Activated T-helper 9 cell treated with anti-CD3 and anti-CD28 coated beads, Interleukin-2, amount 50 U/mL, for 16 hours (primary cell): ENCODE results near the gene LEO1.

Experiments
- DNase-seq: peaks from one replicate; pipeline ENCODE4 v3.0.0-alpha.2; 2020; ENCODE audit warnings: low read depth

LEO1 gene

DNA sequence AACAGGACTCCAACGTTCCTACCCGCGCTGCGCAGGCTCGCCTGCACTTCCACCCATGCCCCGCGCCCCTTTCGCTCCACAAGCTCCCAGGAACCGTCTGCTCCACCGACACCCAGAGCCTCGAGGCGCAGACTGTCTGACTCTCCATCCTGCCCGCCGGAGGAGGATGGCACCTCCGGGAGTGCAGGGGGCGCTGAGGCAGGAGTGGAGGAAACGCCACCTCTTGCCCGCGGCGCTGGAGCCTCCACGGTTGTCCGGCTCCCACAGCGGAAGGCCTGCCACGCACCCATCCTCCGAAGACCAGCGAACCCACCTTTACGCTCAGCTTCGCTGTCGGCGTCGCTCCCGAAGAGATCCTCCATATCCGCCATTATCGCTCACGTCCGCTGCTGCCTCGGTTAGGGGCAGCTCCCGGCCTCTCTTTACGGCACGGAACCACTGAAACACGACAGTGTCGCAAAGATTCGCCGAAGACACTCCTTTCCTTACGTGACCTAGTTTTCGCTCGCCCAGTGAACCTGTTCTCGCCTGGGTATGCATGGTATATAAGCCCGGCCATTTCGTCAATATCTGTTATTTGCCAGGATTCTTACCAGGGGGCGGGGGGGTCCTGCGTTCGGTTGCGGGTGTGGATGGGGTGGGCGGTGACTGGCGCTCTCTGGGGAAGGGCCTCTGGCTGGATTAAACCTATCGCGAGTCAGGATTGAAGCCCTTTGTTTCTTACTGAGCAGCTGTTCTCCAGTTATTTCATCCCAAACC is at the start of gene LEO1:
LEO1 (minus strand) TSS at position 404 of the 759 bp plus-strand sequence; CDS start at position 371, 33 bp downstream.
- DNase-seq = peak; percentile 81

- peak; percentile 52 for DNase-seq
Observed at GRCh38 chr15:52021128-52021671, 49.6 kb upstream of the LEO1 start.

- DNase-seq = no peak
Observed at GRCh38 chr15:52020221-52021085, 48.9 kb upstream of the LEO1 start.

- peak; percentile 61 for DNase-seq
Observed at GRCh38 chr15:52019394-52020220, 48.0 kb upstream of the LEO1 start.

DNA sequence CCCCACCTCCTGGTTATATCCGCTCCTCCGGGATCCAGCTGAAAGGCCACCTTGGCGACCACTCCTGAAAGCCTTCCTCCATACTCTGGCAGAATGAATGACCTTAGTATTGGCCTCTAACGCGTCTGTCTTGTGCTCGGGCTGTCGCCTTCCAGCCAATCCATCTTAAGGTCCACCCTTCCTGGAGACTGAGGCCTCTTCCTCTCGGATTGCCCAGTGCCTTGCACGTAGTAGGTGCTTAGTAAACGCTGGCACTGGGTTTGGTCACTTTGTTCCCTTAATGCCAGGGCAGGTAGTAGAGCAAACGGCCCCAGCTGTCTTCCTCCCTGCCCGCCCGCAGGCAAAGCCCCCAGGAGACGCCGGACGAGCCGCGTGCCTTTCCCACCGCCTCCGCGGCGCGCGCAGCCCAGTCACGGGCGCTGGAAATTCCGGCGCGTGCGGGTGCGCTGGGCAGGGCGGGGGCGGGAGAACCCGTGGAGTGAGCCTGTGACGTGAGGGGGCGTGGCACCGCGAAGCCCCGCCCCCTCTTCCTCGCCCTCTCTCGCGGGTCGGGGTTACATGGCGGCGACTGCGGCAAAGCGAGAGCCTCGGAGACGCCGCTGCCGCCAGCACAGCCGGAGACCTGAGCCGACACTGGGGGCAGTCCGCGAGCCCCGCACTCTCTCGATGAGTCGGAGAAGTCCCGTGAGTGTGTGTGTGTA is 47.3 kb upstream of the LEO1 start, which contains the start of gene MAPK6:
MAPK6 (plus strand) TSS at position 527 of the 701 bp plus-strand sequence. CDS start 27,242 bp downstream, outside the sequence.
- DNase-seq = peak; percentile 92

GRCh38 chr15:52018244-52018643 is 46.7 kb upstream of the LEO1 start:
- DNase-seq = no peak

GRCh38 chr15:52016316-52016715 is 44.7 kb upstream of the LEO1 start:
- no peak for DNase-seq

- no peak for DNase-seq
Observed at GRCh38 chr15:52014616-52015015, 43.0 kb upstream of the LEO1 start.

DNA sequence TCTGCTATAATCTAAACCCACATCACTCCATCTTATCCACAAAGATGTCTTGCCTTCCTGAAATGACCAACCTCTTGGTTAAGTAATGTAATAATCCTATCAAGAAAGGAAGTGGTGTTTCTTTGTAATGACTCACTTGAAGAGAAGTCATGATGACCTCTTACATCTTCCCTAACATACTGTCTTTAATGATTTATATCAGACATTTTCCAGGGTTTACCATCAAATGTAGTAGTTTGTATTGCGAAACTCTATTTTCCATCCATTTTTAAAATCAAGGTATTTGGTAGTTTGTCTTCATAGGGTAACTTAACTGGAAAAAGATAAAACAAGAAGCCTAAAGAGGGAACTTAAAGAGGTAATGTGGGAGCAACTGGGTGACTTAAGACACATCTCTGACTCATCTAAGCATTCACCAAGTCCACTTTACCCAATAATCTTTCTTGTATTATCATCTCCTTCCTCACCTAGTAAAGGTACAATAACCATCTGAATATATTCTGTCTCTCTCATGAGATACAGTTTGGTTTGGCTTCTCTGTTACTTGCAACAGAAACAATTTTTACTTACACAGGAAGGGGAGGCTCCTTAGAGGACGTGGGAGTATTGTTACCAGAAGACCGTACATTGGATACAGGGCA is 41.7 kb upstream of the LEO1 start:
- no peak for DNase-seq

- no peak for DNase-seq
Observed at GRCh38 chr15:52012210-52012609, 40.6 kb upstream of the LEO1 start.

DNA sequence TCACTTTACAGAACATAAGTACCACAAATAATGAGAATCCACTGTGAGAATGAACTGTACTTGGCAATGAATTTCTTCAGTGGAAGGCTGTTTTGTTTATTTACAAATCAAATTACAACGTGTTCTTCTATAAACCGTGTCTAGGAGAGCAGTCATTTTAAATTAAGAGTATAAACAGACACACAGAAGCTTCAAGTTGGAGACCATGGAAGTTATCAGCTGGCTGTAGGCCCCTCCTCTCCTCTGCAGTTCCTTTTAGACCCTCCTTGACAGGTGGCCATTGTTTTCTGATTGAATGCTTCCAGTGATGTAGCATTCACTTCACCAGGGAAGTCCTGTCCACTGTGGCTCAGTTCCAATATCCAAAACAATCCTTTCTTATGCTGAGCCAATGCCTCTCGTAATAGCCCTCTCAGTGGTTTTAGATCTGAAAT is 40.1 kb upstream of the LEO1 start:
- DNase-seq = no peak

GRCh38 chr15:52010633-52011595 is 39.3 kb upstream of the LEO1 start:
- peak; percentile 21 for DNase-seq

GRCh38 chr15:52008698-52009434 is 37.3 kb upstream of the LEO1 start:
- DNase-seq = no peak

DNA sequence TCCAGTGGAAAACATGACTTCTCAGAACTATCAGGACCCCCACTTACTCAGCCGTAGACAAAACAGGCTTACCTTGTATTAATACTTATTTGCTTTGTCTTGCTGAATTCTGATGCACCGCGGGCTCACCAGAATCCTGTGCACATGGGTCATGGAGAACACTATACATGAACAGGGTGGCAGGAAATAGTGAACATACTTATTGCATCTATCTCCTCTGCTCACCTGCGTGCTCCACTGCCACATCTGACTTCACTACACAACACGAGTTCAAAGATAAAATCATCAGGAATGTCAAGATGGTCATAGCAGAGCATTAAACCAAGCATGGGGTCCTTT is 36.8 kb upstream of the LEO1 start:
- DNase-seq = no peak

DNA sequence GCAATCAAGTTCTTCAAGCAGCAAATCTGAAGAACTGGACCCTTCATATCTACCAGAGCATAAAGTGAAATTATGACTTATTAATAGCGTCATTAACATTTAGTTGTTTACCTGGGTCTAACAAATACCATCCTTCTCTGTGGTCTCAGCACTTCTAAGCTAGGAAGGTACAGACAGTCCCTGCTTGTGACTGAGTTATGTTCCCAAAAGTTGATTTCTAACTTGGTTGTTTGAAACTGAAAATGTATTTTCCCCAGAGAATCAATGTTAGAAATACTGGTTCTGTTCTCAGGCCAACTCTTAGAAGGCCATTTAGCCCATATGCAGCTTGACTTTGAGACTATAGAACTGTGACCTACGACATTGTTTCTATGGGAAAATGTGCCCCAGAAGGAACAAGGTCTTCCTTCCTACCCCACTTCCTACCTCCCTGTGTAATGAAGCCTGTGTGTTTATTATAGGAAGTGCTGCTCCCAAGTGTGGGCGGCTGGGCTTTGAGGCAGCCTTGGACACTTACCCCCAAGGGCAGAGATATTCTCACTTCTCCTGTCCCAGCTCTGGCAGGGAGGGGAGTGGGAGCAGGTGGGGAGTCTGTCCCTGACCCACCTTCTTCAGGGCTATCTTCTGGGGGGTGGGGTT is 35.2 kb upstream of the LEO1 start:
- no peak for DNase-seq

DNA sequence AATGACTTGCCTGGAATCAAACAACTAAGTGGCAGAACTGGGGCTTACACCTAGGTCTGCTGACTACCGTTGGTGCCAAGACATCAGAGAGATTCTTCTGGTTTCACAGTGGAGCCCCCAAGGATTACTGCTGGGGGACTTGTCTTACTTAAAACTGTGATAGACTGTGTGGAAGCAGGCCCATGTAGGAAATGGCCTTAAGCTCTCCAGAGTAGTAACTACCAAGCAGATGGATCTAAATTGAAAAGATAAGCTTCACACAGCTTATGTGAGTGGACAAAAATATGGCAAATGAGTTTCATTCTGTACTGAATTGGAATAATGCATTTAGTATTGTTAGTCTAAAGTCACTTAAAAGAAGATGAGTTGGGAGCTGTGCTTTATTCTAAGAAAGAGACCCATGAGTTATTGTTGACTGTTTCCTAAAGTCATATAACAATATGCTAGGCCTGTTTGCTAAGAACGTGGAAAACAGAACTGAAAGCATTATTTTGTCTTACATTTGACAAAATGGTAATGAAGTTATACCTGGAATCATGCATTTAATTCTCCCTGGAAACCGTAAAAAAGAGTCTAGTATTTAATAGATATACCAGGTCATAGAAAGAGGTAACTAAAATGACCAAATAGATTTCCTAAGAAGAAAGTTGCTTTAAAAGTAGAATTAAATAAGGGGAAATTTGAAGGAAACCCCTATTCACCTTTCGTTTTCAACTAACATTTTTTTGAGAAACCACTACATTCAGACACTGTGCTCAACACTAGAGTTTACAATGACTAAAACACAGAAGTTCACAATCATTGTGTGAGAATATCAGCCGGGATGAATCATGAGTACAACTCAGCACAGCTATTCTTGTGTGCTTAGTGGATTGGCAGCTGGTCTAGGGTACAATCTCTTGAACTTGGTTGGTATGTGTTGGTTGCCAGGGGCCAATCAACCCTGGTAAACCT is 34.4 kb upstream of the LEO1 start:
- no peak for DNase-seq

DNA sequence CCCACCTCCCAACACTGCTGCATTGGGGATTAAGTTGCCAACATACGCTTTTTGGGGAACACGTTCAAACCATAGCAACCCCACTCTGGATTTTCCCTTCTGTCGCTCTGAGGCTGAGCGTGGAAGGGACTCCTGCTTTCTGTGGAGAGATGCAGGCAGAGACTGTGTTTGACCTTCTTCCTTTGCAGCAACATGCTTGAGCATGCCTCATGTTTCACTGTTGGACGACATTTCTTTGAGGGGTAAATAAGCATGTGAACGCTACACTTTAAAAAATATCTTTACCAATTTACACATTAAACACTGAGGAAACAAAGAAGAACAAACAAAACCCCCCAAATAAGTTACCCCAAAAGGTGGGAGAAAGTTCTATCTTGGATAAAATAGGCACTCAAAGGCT is 33.2 kb upstream of the LEO1 start:
- no peak for DNase-seq
